ENCODE results near the gene DPT. TPM values are rescaled to one million over a fixed set of nuclear protein-coding genes. Genes with fewer than 3 reads are reported as not detected.

DPT gene
- total RNA-seq, 4 donors from 2014 or later, result 30.9 to 141 (median 56.5) TPM

- no peak overlapping the region for H3K27ac ChIP-seq
- intact Hi-C loops (cut with DNase I), result no loop called here
- TF ChIP-seq CTCF (IDR thresholded peaks at IDR 0.05) (no peak), POLR2A (IDR thresholded peaks at IDR 0.05) (no peak)
- no peaks in the 10 kb centered on the region for H3K27me3 ChIP-seq
- H3K9me3 ChIP-seq, result no peaks in the 10 kb centered on the region
- H3K36me3 ChIP-seq, result no peaks in the 10 kb centered on the region
- no peak overlapping the region for H3K4me3 ChIP-seq (replicated peaks in 1 of 3)
- no peak for DNase-seq
- 100% methylated on average over 1 of the region's 1 CpG; no CpG with 5 or more reads in 1 of the 2 donors for WGBS, 2 donors
- H3K4me1 ChIP-seq, result peaks cover 18 to 30% of the 10 kb centered on the region in 2 donors
These were observed 45.1 kb downstream of the DPT start for GRCh38 chr1:168683871-168684270.

- no peaks in the 10 kb centered on the region for H3K9me3 ChIP-seq
- 91 to 95% methylated on average over 1 of the region's 1 CpG for WGBS, 2 donors
- peaks cover 5 to 10% of the 10 kb centered on the region in 2 donors for H3K4me1 ChIP-seq
- no peak overlapping the region for H3K4me3 ChIP-seq (replicated peaks in 1 of 3)
- H3K27ac ChIP-seq, result no peak overlapping the region
- H3K27me3 ChIP-seq, result no peaks in the 10 kb centered on the region
- no peaks in the 10 kb centered on the region for H3K36me3 ChIP-seq
- TF ChIP-seq POLR2A (IDR thresholded peaks at IDR 0.05) (no peak), CTCF (IDR thresholded peaks at IDR 0.05) (no peak)
- intact Hi-C loops (cut with DNase I), result no loop called here
- no peak for DNase-seq
These were observed 52.1 kb downstream of the DPT start for GRCh38 chr1:168676861-168677260.

GRCh38 chr1:168676029-168676812 is 52.8 kb downstream of the DPT start:
- no peaks in the 10 kb centered on the region for H3K36me3 ChIP-seq
- 83 to 89% methylated on average over 6 of the region's 6 CpGs for WGBS, 2 donors
- intact Hi-C loops (cut with DNase I), result no loop called here
- H3K9me3 ChIP-seq, result no peaks in the 10 kb centered on the region
- H3K4me1 ChIP-seq, result peaks cover 5 to 10% of the 10 kb centered on the region in 2 donors
- no peak overlapping the region for H3K4me3 ChIP-seq (replicated peaks in 1 of 3)
- no peak for DNase-seq
- no peak overlapping the region for H3K27ac ChIP-seq
- no peak for TF ChIP-seq CTCF (IDR thresholded peaks at IDR 0.05)
- no peak for TF ChIP-seq POLR2A (IDR thresholded peaks at IDR 0.05)
- H3K27me3 ChIP-seq, result no peaks in the 10 kb centered on the region

- intact Hi-C loops (cut with DNase I), result no loop called here
- WGBS, 2 donors, result 86 to 98% methylated on average over 2 of the region's 2 CpGs
- no peaks in the 10 kb centered on the region for H3K27me3 ChIP-seq
- no peaks in the 10 kb centered on the region for H3K9me3 ChIP-seq
- no peaks in the 10 kb centered on the region for H3K4me1 ChIP-seq
- no peak for DNase-seq
- no peaks in the 10 kb centered on the region for H3K36me3 ChIP-seq
- H3K4me3 ChIP-seq (replicated peaks in 1 of 3), result no peak overlapping the region
- TF ChIP-seq CTCF (IDR thresholded peaks at IDR 0.05) (no peak), POLR2A (IDR thresholded peaks at IDR 0.05) (no peak)
- no peak overlapping the region for H3K27ac ChIP-seq
These were observed 54.9 kb downstream of the DPT start for GRCh38 chr1:168673974-168674683.

GRCh38 chr1:168672278-168672677 is 56.7 kb downstream of the DPT start:
- no peaks in the 10 kb centered on the region for H3K27me3 ChIP-seq
- H3K9me3 ChIP-seq, result no peaks in the 10 kb centered on the region
- DNase-seq, result no peak
- intact Hi-C loops (cut with DNase I), result no loop called here
- 91 to 96% methylated on average over 1 of the region's 1 CpG for WGBS, 2 donors
- no peak overlapping the region for H3K27ac ChIP-seq
- no peak overlapping the region for H3K4me3 ChIP-seq (replicated peaks in 1 of 3)
- H3K36me3 ChIP-seq, result no peaks in the 10 kb centered on the region
- no peaks in the 10 kb centered on the region for H3K4me1 ChIP-seq
- no peak for TF ChIP-seq POLR2A (IDR thresholded peaks at IDR 0.05)
- no peak for TF ChIP-seq CTCF (IDR thresholded peaks at IDR 0.05)
